Stimulated activated CD8-positive, alpha-beta memory T cell treated with anti-CD3 and anti-CD28 coated beads, Interleukin-2, amount 100 ng/mL, for 48 hours (primary cell): ENCODE data around the gene PTGR3.
A peak's percentile ranks its signal among the peaks of the same experiment; 100 is the strongest.

Experiments
- DNase-seq, 2 donors: peaks; one replicate each; pipeline ENCODE4 v3.0.0-alpha.2; 2020; ENCODE audit warnings: low read depth in 2 of 2

PTGR3 gene

GRCh38 chr18:75209129-75209950 lies at the start of gene PTGR3:
Gene PTGR3, minus strand, starts transcription at chr18:75209139. Its CDS starts 81 bp downstream, at chr18:75209058.
- DNase-seq, result peak; percentile 69 to 72

- DNase-seq, result no peak
Observed at GRCh38 chr18:75257605-75258004, 48.7 kb upstream of the PTGR3 start.

GRCh38 chr18:75256376-75256775 lies 47.4 kb upstream of the PTGR3 start:
- DNase-seq, result no peak

- no peak for DNase-seq
Observed at GRCh38 chr18:75255094-75255493, 46.2 kb upstream of the PTGR3 start.

- DNase-seq, result no peak
Observed at GRCh38 chr18:75253784-75254183, 44.8 kb upstream of the PTGR3 start.

GRCh38 chr18:75253043-75253442 lies 44.1 kb upstream of the PTGR3 start:
- DNase-seq, result no peak

GRCh38 chr18:75252136-75252535 lies 43.2 kb upstream of the PTGR3 start:
- no peak for DNase-seq

- no peak for DNase-seq
Observed at GRCh38 chr18:75251466-75251865, 42.5 kb upstream of the PTGR3 start.

GRCh38 chr18:75250471-75250821 lies 41.5 kb upstream of the PTGR3 start:
- DNase-seq, result no peak

GRCh38 chr18:75249672-75250470 lies 40.9 kb upstream of the PTGR3 start:
- no peak for DNase-seq

- no peak for DNase-seq
Observed at GRCh38 chr18:75249175-75249518, 40.2 kb upstream of the PTGR3 start.

GRCh38 chr18:75248426-75249174 lies 39.7 kb upstream of the PTGR3 start:
- DNase-seq, result no peak

GRCh38 chr18:75247611-75248421 lies 38.9 kb upstream of the PTGR3 start:
- no peak for DNase-seq

- no peak for DNase-seq
Observed at GRCh38 chr18:75246721-75247610, 38.0 kb upstream of the PTGR3 start.

- DNase-seq, result no peak
Observed at GRCh38 chr18:75244351-75245313, 35.7 kb upstream of the PTGR3 start.

- DNase-seq, result no peak
Observed at GRCh38 chr18:75241705-75242104, 32.8 kb upstream of the PTGR3 start.

- no peak for DNase-seq
Observed at GRCh38 chr18:75240433-75240832, 31.5 kb upstream of the PTGR3 start.

GRCh38 chr18:75238786-75239185 lies 29.8 kb upstream of the PTGR3 start:
- no peak for DNase-seq

GRCh38 chr18:75238100-75238499 lies 29.2 kb upstream of the PTGR3 start:
- no peak for DNase-seq
